ENCODE results near the gene NUMBL. TPM values are rescaled to one million over a fixed set of nuclear protein-coding genes. Genes with fewer than 3 reads are reported as not detected.

The NUMBL gene
- total and polyA plus RNA-seq, 2 of the 8 experiments (the other 6 are each of a cell fraction or from before 2014, with no cell fraction given) = 13.5 to 24.8 TPM

- no peak overlapping the region for H3K23ac ChIP-seq (ENCODE audit: insufficient read length)
- H2AFZ ChIP-seq (ENCODE audit: low read length) = no peak overlapping the region
- H3K14ac ChIP-seq (ENCODE audit: insufficient read length) = no peak overlapping the region
- no peak overlapping the region for H3K56ac ChIP-seq (replicated peaks; ENCODE audit: insufficient read length, low read depth, low read length)
- no peak overlapping the region for H3K18ac ChIP-seq (ENCODE audit: extremely low read depth, low read length)
- no peak for FAIRE-seq
- no peak overlapping the region for H2BK15ac ChIP-seq (ENCODE audit: low read length)
- no peaks in the 10 kb centered on the region for H3K23me2 ChIP-seq (ENCODE audit: low read depth, low read length)
- H3K9me3 ChIP-seq (ENCODE audit: insufficient read depth in 2 of 2, low read depth in 1 of 2, low read length in 1 of 2) = no peaks in the 10 kb centered on the region
- DNase-seq (ENCODE audit: low read depth in 1 of 2, low spot score in 2 of 2) = no peak
- no peak overlapping the region for H3K4me2 ChIP-seq (ENCODE audit: insufficient read depth in 1 of 2, low read depth in 2 of 2, low read length in 2 of 2)
- ChIA-PET CTCF (ENCODE audit: partially characterized antibody) (interaction anchor here (1.2 kb wide), 1 partner anchor 14 kb away, joined by 3 read pairs; no protein-coding TSS in a partner anchor), POLR2A (ENCODE audit: partially characterized antibody) (no interaction called here)
- no peaks in the 10 kb centered on the region for H3K79me1 ChIP-seq (ENCODE audit: low read depth, low read length)
- no peak overlapping the region for H2BK12ac ChIP-seq (ENCODE audit: low read depth, low read length)
- no peaks in the 10 kb centered on the region for H3K27me3 ChIP-seq (replicated peaks in 1 of 4; ENCODE audit: control insufficient read depth in 3 of 4, extremely low read depth in 1 of 4, insufficient read depth in 3 of 4, low read length in 3 of 4)
- no peak overlapping the region for H4K8ac ChIP-seq (ENCODE audit: extremely low read depth, insufficient read depth, low read length)
- no peak overlapping the region for H2BK120ac ChIP-seq (replicated peaks; ENCODE audit: low read depth, low read length)
- no peak overlapping the region for H2AK5ac ChIP-seq (ENCODE audit: low read depth, low read length)
- H3K4me3 ChIP-seq (ENCODE audit: extremely low read depth in 1 of 4, insufficient read depth in 2 of 4, low read depth in 3 of 4, low read length in 4 of 4) = no peak overlapping the region
- H4K5ac ChIP-seq (ENCODE audit: insufficient read length, low read depth, low read length) = no peak overlapping the region
- peaks cover 0 to 8% of the 10 kb centered on the region in 2 experiments for H4K20me1 ChIP-seq (replicated peaks in 1 of 2; ENCODE audit: control insufficient read depth in 1 of 2, insufficient read depth in 2 of 2, low read length in 2 of 2)
- 97% methylated on average over 22 of the region's 23 CpGs; no CpG with 5 or more reads in 1 of the 2 experiments for WGBS, 2 experiments (ENCODE audit: extremely low coverage in 1 of 2, insufficient coverage in 1 of 2, insufficient read length in 1 of 2, insufficient replicate concordance in 2 of 2, low coverage in 1 of 2, low lambda C conversion rate in 2 of 2, missing lambda C conversion rate in 1 of 2)
- H3K36me3 ChIP-seq (ENCODE audit: control insufficient read depth in 2 of 4, insufficient read depth in 4 of 4, low read length in 3 of 4) = peaks cover 9 to 46% (median 28%) of the 10 kb centered on the region in 4 experiments
- TF ChIP-seq SAP30 (IDR thresholded peaks at IDR 0.05; ENCODE audit: insufficient read depth, insufficient replicate concordance, low read length) (no peak), CTCF (IDR thresholded peaks at IDR 0.05; ENCODE audit: control extremely low read depth in 1 of 3, insufficient read depth in 1 of 3, low read depth in 1 of 3, low read length in 3 of 3) (no peak), CTBP2 (IDR thresholded peaks at IDR 0.05; ENCODE audit: borderline replicate concordance, insufficient read depth, insufficient read length, low read length) (no peak), KDM4A (IDR thresholded peaks at IDR 0.05; ENCODE audit: low read depth, low read length, severe bottlenecking) (no peak), ATF2 (IDR thresholded peaks at IDR 0.05; ENCODE audit: low read length) (no peak), SP4 (IDR thresholded peaks at IDR 0.05; ENCODE audit: low read length) (no peak), BCL11A (IDR thresholded peaks at IDR 0.05; ENCODE audit: low read depth in 2 of 2, low read length in 2 of 2) (no peak), CREB1 (IDR thresholded peaks at IDR 0.05) (no peak), RFX5 (IDR thresholded peaks at IDR 0.05; ENCODE audit: borderline replicate concordance, low read depth, low read length) (no peak)
- no peak overlapping the region for H3K4ac ChIP-seq (replicated peaks; ENCODE audit: insufficient read length, low read depth, low read length)
- H3K4me1 ChIP-seq (replicated peaks in 1 of 4; ENCODE audit: control insufficient read depth in 3 of 4, insufficient read depth in 4 of 4, low read length in 3 of 4) = no peaks in the 10 kb centered on the region
- H2BK20ac ChIP-seq (ENCODE audit: low read length) = no peak overlapping the region
- no peaks in the 10 kb centered on the region for H3K79me2 ChIP-seq (ENCODE audit: control insufficient read depth in 1 of 2, insufficient read depth in 2 of 2, low read length in 2 of 2)
- H4K91ac ChIP-seq (replicated peaks; ENCODE audit: insufficient read length, low read length) = no peak overlapping the region
- H2BK5ac ChIP-seq (ENCODE audit: low read depth, low read length) = no peak overlapping the region
- H3K27ac ChIP-seq (ENCODE audit: low read depth, low read length) = no peak overlapping the region
- no peak overlapping the region for H3K9ac ChIP-seq (replicated peaks in 1 of 4; ENCODE audit: extremely low read depth in 1 of 4, low read depth in 3 of 4, low read length in 3 of 4)
Observed at GRCh38 chr19:40677156-40677555, 13.3 kb downstream of the NUMBL start.
